Body of pancreas (tissue), 4 donors: ENCODE results near the gene POLDIP3. TPM values are rescaled to one million over a fixed set of nuclear protein-coding genes. Genes with fewer than 3 reads are reported as not detected.
"Not testable (repeated sequence)": the region's sequence is repeated elsewhere in the genome, so short reads cannot be mapped to it uniquely, and the experiment has no call there.

Source experiments
- ATAC-seq: fragments of 150-250 bp; one replicate; pipeline ENCODE4 v1.9.1; 2016
- DNase-seq, 4 donors: peaks; one replicate each; pipeline ENCODE4 v3.0.0-alpha.2; 2019
- H3K27ac ChIP-seq, 4 donors: fragments of 200-600 bp; sonication (generic); 1 replicate in 3 of 4; 2 replicates in 1 of 4; pipeline versions ENCODE4 v1.5.1 to v1.6.1; 2016 to 2019; ENCODE audit warnings: mild to moderate bottlenecking in 1 of 4, mixed read lengths in 1 of 4, moderate library complexity in 1 of 4
- H3K27me3 ChIP-seq, 2 donors: fragments of 200-600 bp; sonication (generic); one replicate each; pipeline ENCODE4 v1.6.0; 2016; ENCODE audit warnings: mild to moderate bottlenecking in 1 of 2
- H3K36me3 ChIP-seq, 2 donors: fragments of 200-600 bp; sonication (generic); replicated peaks in 1 of 2; 2 replicates each; pipeline ENCODE4 v1.5.1; 2016; ENCODE audit warnings: low read depth in 2 of 2; ENCODE audit not compliant: insufficient read depth in 1 of 2
- H3K4me1 ChIP-seq: fragments of 200-600 bp; sonication (generic); one replicate; pipeline ENCODE4 v1.6.0; 2016
- H3K4me3 ChIP-seq, 2 donors: fragments of 200-600 bp; sonication (generic); 1 replicate in 1 of 2; 2 replicates in 1 of 2; pipeline ENCODE4 v1.5.1; 2016 to 2019
- H3K9me3 ChIP-seq, 3 donors: fragments of 200-600 bp; sonication (generic); 1 replicate in 2 of 3; 2 replicates in 1 of 3; pipeline ENCODE4 v1.5.1; 2016
- POLR2A ChIP-seq, 3 donors: fragments of 450-650 bp; IDR thresholded peaks; one replicate each; pipeline ENCODE4 v1.6.1; 2016; ENCODE audit warnings: antibody characterized with exemption in 3 of 3, mild to moderate bottlenecking in 2 of 3
- WGBS, 2 donors: methylation state at CpG; one replicate each; pipeline ENCODE4 v1.1.5; 2017; 5-methylcytosine and 5-hydroxymethylcytosine counted together
- intact Hi-C: fragments of 100-400 bp; cut with DNase I; formaldehyde crosslinking; loops from one replicate; pipeline ENCODE4 v1.15.1; 2023
- total RNA-seq, 2 donors: library from RNA; depleted of rRNA; stranded (reverse); fragments of >200 nt; gene quantifications; one replicate each; pipeline ENCODE4 v1.1.0, GENCODE V29; 2016
- TF ChIP-seq, protein P1 (sequence below), 7 experiments: fragments of 450-650 bp in 4 of 7; fragments of 200-600 bp in 3 of 7; sonication (generic) in 3 of 7; IDR thresholded peaks; one replicate each; pipeline ENCODE4 v1.5.1; 2016 to 2019; ENCODE audit warnings: antibody characterized with exemption in 7 of 7

POLDIP3 gene
- total RNA-seq, 2 donors from 2014 or later, result 23.1 to 30.6 TPM

DNA sequence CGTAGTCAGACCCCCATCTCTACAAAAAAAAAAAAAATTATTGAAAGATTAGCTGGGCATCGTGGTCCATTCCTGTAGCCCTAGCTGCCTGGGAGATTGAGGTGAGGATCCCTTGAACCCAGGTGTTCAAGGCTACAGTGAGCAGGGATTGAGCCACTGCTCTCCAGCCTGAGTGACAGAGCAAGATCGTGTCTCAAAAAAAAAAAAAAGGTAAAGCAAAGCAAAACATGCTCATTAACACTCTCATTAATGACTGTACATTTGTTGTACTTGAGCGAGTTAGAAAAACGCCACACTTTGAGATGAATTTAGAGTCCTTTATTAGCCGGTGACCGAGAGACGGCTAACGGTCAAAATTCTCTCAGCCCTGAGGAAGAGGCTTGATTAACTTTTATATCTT lies 67.1 kb downstream of the POLDIP3 start:
- H3K27me3 ChIP-seq, result no peaks in the 10 kb centered on the region
- no peaks in the 10 kb centered on the region for H3K36me3 ChIP-seq
- TF ChIP-seq, protein P1, sequence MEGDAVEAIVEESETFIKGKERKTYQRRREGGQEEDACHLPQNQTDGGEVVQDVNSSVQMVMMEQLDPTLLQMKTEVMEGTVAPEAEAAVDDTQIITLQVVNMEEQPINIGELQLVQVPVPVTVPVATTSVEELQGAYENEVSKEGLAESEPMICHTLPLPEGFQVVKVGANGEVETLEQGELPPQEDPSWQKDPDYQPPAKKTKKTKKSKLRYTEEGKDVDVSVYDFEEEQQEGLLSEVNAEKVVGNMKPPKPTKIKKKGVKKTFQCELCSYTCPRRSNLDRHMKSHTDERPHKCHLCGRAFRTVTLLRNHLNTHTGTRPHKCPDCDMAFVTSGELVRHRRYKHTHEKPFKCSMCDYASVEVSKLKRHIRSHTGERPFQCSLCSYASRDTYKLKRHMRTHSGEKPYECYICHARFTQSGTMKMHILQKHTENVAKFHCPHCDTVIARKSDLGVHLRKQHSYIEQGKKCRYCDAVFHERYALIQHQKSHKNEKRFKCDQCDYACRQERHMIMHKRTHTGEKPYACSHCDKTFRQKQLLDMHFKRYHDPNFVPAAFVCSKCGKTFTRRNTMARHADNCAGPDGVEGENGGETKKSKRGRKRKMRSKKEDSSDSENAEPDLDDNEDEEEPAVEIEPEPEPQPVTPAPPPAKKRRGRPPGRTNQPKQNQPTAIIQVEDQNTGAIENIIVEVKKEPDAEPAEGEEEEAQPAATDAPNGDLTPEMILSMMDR (IDR thresholded peaks at IDR 0.05), result no peak
- 52 to 53% methylated on average over 9 of the region's 9 CpGs for WGBS, 2 donors
- H3K4me3 ChIP-seq, result no peak overlapping the region
- ATAC-seq (no peak), DNase-seq (no peak)
- no peaks in the 10 kb centered on the region for H3K4me1 ChIP-seq
- peaks cover 0 to 6% (median 0%) of the 10 kb centered on the region in 3 donors for H3K9me3 ChIP-seq
- intact Hi-C loops, result no loop called here
- no peak overlapping the region for H3K27ac ChIP-seq

DNA sequence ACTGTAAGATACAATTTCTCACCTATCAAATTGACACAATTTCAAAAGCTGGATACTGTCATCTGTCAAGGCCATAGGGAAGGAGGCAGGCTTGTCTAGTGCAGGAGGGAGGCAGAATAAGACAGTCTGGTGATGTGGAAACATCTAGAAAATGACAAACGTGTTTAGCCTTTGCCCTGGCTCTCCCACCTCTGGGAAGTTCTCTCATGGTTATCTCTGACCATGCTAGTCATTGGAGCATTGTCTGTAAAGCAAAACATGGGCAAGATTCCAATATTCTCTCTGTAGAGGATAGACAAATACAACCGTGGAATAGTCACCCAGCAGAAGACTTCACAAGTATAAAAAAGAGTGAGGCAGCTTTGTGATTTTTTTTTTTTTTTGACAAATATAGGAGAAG lies 70.0 kb downstream of the POLDIP3 start:
- Histone ChIP-seq H3K27ac (no peak overlapping the region), H3K27me3 (no peaks in the 10 kb centered on the region), H3K4me1 (no peaks in the 10 kb centered on the region), H3K36me3 (no peaks in the 10 kb centered on the region), H3K4me3 (no peak overlapping the region), H3K9me3 (no peaks in the 10 kb centered on the region)
- intact Hi-C loops, result no loop called here
- no peak for ATAC-seq
- DNase-seq, result no peak
- WGBS, 2 donors, result 5 to 6% methylated on average over 2 of the region's 2 CpGs
- no peak for TF ChIP-seq POLR2A (IDR thresholded peaks at IDR 0.05)
- TF ChIP-seq, protein P1 (IDR thresholded peaks at IDR 0.05), result no peak

DNA sequence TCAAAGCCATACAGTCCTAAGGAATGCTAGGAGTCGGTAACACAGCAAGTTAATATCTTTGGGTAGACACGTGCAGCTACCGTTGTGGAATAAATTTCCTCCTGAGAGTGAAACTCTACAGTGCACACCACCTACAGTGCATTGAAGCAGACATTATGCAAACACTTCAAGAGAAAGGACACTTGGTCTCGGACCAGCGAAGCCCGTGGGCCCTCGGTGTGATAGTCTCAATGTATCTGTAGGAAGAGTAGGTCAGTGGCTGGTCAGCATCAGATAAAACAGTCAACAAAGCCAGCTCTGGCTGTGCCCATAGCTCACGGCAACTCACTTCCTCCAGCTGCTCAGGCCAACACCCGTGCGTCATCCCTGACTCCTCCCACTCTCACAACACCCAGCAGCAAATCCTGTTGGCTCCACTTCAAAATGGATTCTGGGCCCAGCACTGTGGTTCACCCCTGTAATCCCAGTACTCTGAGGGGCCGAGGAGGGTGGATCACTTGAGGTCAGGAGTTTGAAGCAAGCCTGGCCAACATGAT lies 75.4 kb downstream of the POLDIP3 start:
- intact Hi-C loops, H3K4me1 ChIP-seq, H3K4me3 ChIP-seq, H3K27me3 ChIP-seq, H3K36me3 ChIP-seq, H3K9me3 ChIP-seq: not testable (repeated sequence)
- ATAC-seq (peak; percentile 69), DNase-seq (peak in 1 of 4 donors; percentile 19)
- 34 to 67% methylated on average over 8 to 11 of the region's 11 CpGs for WGBS, 2 donors
- peak overlapping the region in 2 of 4 donors; percentile 33 to 58 for H3K27ac ChIP-seq

DNA sequence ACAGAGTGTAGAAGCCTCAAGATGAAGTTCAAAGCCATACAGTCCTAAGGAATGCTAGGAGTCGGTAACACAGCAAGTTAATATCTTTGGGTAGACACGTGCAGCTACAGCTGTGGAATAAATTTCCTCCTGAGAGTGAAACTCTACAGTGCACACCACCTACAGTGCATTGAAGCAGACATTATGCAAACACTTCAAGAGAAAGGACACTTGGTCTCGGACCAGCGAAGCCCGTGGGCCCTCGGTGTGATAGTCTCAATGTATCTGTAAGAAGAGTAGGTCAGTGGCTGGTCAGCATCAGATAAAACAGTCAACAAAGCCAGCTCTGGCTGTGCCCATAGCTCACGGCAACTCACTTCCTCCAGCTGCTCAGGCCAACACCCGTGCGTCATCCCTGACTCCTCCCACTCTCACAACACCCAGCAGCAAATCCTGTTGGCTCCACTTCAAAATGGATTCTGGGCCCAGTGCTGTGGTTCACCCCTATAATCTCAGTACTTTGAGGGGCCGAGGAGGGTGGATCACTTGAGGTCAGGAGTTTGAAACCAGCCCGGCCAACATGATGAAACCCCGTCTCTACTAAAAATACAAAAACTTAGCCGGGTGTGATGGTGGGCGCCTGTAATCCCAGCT lies 77.4 kb downstream of the POLDIP3 start:
- DNase-seq, H3K4me1 ChIP-seq, H3K4me3 ChIP-seq, H3K9me3 ChIP-seq, intact Hi-C loops, H3K36me3 ChIP-seq, H3K27me3 ChIP-seq: not testable (repeated sequence)
- ATAC-seq, result peak; percentile 79
- peak overlapping the region in 2 of 4 donors; percentile 28 to 50 for H3K27ac ChIP-seq
- WGBS, 2 donors, result 62 to 68% methylated on average over 11 to 14 of the region's 14 CpGs

DNA sequence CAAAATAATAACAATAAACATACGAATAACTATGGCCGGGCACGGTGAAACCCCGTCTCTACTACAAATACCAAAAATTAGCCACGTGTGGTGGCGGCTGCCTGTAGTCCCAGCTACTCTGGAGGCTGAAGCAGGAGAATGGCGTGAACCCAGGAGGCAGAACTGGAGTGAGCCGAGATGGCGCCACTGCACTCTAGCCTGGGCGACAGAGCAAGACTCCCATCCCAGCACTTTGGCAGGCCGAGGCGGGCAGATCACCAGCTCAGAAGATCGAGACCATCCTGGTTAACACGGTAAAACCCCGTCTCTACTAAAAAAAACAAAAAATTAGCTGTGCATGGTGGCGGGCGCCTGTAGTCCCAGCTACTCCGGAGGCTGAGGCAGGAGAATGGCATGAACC lies 78.0 kb downstream of the POLDIP3 start:
- intact Hi-C loops, H3K9me3 ChIP-seq, H3K36me3 ChIP-seq, ATAC-seq, H3K4me3 ChIP-seq, DNase-seq, H3K4me1 ChIP-seq, H3K27me3 ChIP-seq: not testable (repeated sequence)
- H3K27ac ChIP-seq, result peak overlapping the region in 1 of 4 donors; percentile 28
- 89 to 92% methylated on average over 18 of the region's 18 CpGs for WGBS, 2 donors

DNA sequence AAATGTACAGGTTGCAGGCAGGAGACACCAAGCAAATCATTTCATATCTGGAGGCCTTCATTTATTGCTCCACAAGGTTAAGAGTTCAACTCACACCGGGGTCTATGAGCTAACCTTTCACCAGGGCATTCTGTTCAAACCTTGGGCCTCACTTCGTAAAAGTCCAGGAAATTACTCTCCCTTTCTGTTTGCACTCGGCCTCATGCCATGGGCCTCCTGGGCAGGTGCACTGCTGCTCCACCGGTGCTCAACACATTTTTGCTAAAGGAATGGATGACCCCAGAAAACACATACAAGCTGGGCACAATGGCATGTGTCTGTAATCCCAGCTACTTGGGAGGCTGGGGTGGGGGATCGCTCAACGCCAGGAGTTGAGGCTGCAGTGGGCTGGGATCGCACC lies 78.5 kb downstream of the POLDIP3 start:
- ATAC-seq (no peak), DNase-seq (no peak)
- peaks cover 6% of the 10 kb centered on the region for H3K4me1 ChIP-seq
- no peak overlapping the region for H3K27ac ChIP-seq
- H3K9me3 ChIP-seq, result no peaks in the 10 kb centered on the region
- intact Hi-C loops, result no loop called here
- no peaks in the 10 kb centered on the region for H3K36me3 ChIP-seq
- WGBS, 2 donors, result 81 to 82% methylated on average over 7 of the region's 7 CpGs
- no peak for TF ChIP-seq POLR2A (IDR thresholded peaks at IDR 0.05)
- TF ChIP-seq, protein P1 (IDR thresholded peaks at IDR 0.05), result no peak
- H3K4me3 ChIP-seq, result no peak overlapping the region
- no peaks in the 10 kb centered on the region for H3K27me3 ChIP-seq

DNA sequence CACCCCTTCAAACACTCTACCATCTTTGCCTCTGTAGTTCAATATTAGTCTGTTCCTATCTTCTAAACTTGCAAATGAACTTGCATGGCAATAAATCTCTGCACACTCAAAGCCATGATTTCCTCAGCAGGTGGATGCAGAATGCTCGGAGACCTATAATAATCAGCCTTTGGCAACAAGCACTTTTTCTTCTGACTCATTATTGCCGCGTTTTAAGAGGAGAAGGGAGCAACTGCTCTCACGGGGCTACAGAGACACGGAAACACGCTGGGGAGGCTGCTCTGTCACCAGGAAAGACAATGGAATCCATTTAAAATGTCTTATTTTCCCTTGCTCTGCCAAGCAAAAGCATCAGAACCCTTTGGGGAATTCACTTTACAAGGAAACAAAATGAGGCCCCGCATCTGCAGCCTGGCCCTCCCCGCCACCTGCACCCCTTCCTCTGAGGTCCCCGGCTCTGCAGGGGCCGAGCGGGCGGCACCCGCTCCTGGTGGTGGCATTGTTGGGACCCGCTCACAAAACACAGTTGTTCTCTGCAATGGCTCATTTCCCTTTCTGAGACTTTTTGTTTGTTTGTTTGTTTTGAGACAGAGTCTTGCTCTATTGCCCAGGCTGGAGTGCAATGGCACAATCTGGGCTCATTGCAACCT lies 79.5 kb downstream of the POLDIP3 start:
- H3K4me1 ChIP-seq, DNase-seq, H3K36me3 ChIP-seq, intact Hi-C loops, H3K27ac ChIP-seq, H3K27me3 ChIP-seq, H3K4me3 ChIP-seq, ATAC-seq, H3K9me3 ChIP-seq: not testable (repeated sequence)
- 59 to 71% methylated on average over 1 to 4 of the region's 14 CpGs for WGBS, 2 donors
